Panc1 (cell line): ENCODE results near the gene SOCS2. TPM values are rescaled to one million over a fixed set of nuclear protein-coding genes. Genes with fewer than 3 reads are reported as not detected.

Experiments
- ATAC-seq: fragments of 200-7000 bp; cut with Tn5 transposase; 2 replicates; pipeline ENCODE4 v1.9.1; 2020; ENCODE audit warnings: mild to moderate bottlenecking, moderate library complexity
- BruUV-seq: library from RNA; stranded (reverse); fragments of 400-500 nt; replicated peaks from 2 replicates; lab custom pipeline; 2021; lab: Mats Ljungman, UMichigan
- CTCF ChIA-PET: fragments of 300-600 bp; sonication (Branson Sonifier 250); formaldehyde crosslinking; loops from one replicate; lab custom pipeline; 2022; ENCODE audit warnings: antibody characterized with exemption; lab: Charles Lee
- POLR2A ChIA-PET: fragments of 300-600 bp; sonication (Branson Sonifier 250); formaldehyde crosslinking; loops from one replicate; lab custom pipeline; 2022; ENCODE audit warnings: antibody characterized with exemption; lab: Charles Lee
- DNase-seq: peaks from one replicate; pipeline ENCODE4 v3.0.0-alpha.2; 2010; ENCODE audit warnings: low read depth, low spot score
- H3K27ac ChIP-seq: 2 replicates; pipeline ENCODE4 v1.5.1; 2011; ENCODE audit warnings: mild to moderate bottlenecking, low read length, inconsistent platforms
- H3K27me3 ChIP-seq: fragments of 200-500 bp; sonication (Bioruptor generic); 2 replicates; pipeline ENCODE4 v1.6.0; 2014; ENCODE audit warnings: low read length, inconsistent platforms; ENCODE audit not compliant: control insufficient read depth, insufficient read depth
- H3K36me3 ChIP-seq: fragments of 200-500 bp; sonication (Bioruptor generic); 2 replicates; pipeline ENCODE4 v1.5.1; 2014; ENCODE audit warnings: inconsistent platforms, mild to moderate bottlenecking, low read length, moderate library complexity; ENCODE audit not compliant: control insufficient read depth, insufficient read depth
- H3K4me1 ChIP-seq: 2 replicates; pipeline ENCODE4 v1.5.1; 2011; ENCODE audit warnings: inconsistent platforms, mild to moderate bottlenecking, low read length, moderate library complexity; ENCODE audit not compliant: control insufficient read depth, insufficient read depth
- H3K4me3 ChIP-seq, 2 experiments: 2 replicates each; pipeline ENCODE4 v1.5.1; 2011 to 2012; ENCODE audit warnings: low read depth in 2 of 2, low read length in 2 of 2, mild to moderate bottlenecking in 2 of 2, inconsistent platforms in 1 of 2, moderate library complexity in 1 of 2
- H3K9me3 ChIP-seq: fragments of 200-500 bp; sonication (Bioruptor generic); 2 replicates; pipeline ENCODE4 v1.5.1; 2014; ENCODE audit warnings: low read depth, mild to moderate bottlenecking, inconsistent platforms, low read length, moderate library complexity; ENCODE audit not compliant: control insufficient read depth, insufficient read depth
- CTCF ChIP-seq: fragments of 450-650 bp; IDR thresholded peaks from 2 replicates; pipeline ENCODE4 v1.5.1; 2017; ENCODE audit warnings: mild to moderate bottlenecking
- POLR2AphosphoS5 ChIP-seq: IDR thresholded peaks from 2 replicates; pipeline ENCODE4 v1.6.1; 2012; ENCODE audit warnings: mild to moderate bottlenecking, low read depth, low read length, moderate library complexity
- REST ChIP-seq, 2 experiments: IDR thresholded peaks; 2 replicates each; pipeline ENCODE4 v1.6.1; 2011 to 2012; ENCODE audit warnings: low read depth in 2 of 2, control low read depth in 1 of 2, low read length in 1 of 2, mild to moderate bottlenecking in 1 of 2, moderate library complexity in 1 of 2; ENCODE audit not compliant: insufficient read depth in 1 of 2
- SIN3A ChIP-seq: IDR thresholded peaks from 2 replicates; pipeline ENCODE4 v1.6.1; 2012; ENCODE audit warnings: low read depth, mild to moderate bottlenecking, low read length, moderate library complexity, borderline replicate concordance; ENCODE audit not compliant: insufficient read depth
- TCF7L2 ChIP-seq: IDR thresholded peaks from 2 replicates; pipeline ENCODE4 v1.6.1; 2011; ENCODE audit warnings: mild to moderate bottlenecking, low read depth, low read length, inconsistent platforms
- in situ Hi-C: cut with HindIII; loops from 2 replicates; pipeline ENCODE4 v1.10.0; 2016; ENCODE audit warnings: low sequenced_read_pairs, low pct_unique_long_range_greater_than_20kb
- intact Hi-C: fragments of 100-400 bp; cut with micrococcal nuclease; formaldehyde crosslinking; loops from one replicate; pipeline ENCODE4 v1.10.0; 2022; ENCODE audit not compliant: unreplicated experiment
- total RNA-seq: library from RNA; stranded (reverse); gene quantifications from one replicate; pipeline ENCODE4 v1.2.1, GENCODE V29; 2021; ENCODE audit not compliant: unreplicated experiment

Gene SOCS2
- total RNA-seq, 1 experiment from 2014 or later: 33.8 TPM

GRCh38 chr12:93573552-93574223 is 1.2 kb downstream of the SOCS2 start:
- no peak for DNase-seq
- in situ Hi-C loops: no loop called here
- Histone ChIP-seq H3K36me3 (peaks cover 10% of the 10 kb centered on the region), H3K4me3 (peak overlapping the region; percentile 71 to 96), H3K27me3 (no peaks in the 10 kb centered on the region), H3K9me3 (no peaks in the 10 kb centered on the region), H3K4me1 (peaks cover 18% of the 10 kb centered on the region), H3K27ac (peak overlapping the region; percentile 75)
- no peak for TF ChIP-seq REST (IDR thresholded peaks at IDR 0.05; ENCODE audit: insufficient read depth in 1 of 2, low read depth in 2 of 2, low read length in 1 of 2)
- no peak for TF ChIP-seq TCF7L2
- peak; percentile 45; the same call in 1 of the 2 replicates for TF ChIP-seq POLR2AphosphoS5
- TF ChIP-seq SIN3A: no peak
- no peak for TF ChIP-seq CTCF
- CTCF ChIA-PET: interaction anchor here (0.6 to 1.4 kb wide), 6 partner anchors 9 to 529 kb away, joined by 3 to 10 read pairs (median 6); no protein-coding TSS in a partner anchor
- ATAC-seq: no peak
- no TSS peak for BruUV-seq
- intact Hi-C loops: no loop called here
- POLR2A ChIA-PET: interaction anchor here (0.6 to 0.7 kb wide), 7 partner anchors 72 to 1811 kb away, joined by 3 to 19 read pairs (median 8); no protein-coding TSS in a partner anchor

GRCh38 chr12:93577222-93577621 is 4.7 kb downstream of the SOCS2 start:
- ChIA-PET POLR2A (interaction anchor here (0.6 kb wide), 2 partner anchors 41 to 55 kb away, joined by 4 to 5 read pairs; no protein-coding TSS in a partner anchor), CTCF (no interaction called here)
- Histone ChIP-seq H3K4me3 (no peak overlapping the region), H3K27ac (no peak overlapping the region), H3K27me3 (no peaks in the 10 kb centered on the region), H3K36me3 (peaks cover 10% of the 10 kb centered on the region), H3K9me3 (no peaks in the 10 kb centered on the region), H3K4me1 (peaks cover 12% of the 10 kb centered on the region)
- ATAC-seq (no peak), DNase-seq (no peak)
- in situ Hi-C loops: no loop called here
- TF ChIP-seq CTCF (no peak), SIN3A (no peak), REST (IDR thresholded peaks at IDR 0.05; ENCODE audit: insufficient read depth in 1 of 2, low read depth in 2 of 2, low read length in 1 of 2) (no peak)
- BruUV-seq: no TSS peak
- intact Hi-C loops: loop anchor here (5.0 kb wide), 1 partner anchor 100 kb away; the partner anchor contains the start of gene CRADD
